ENCODE measurements around the gene CORIN.

CORIN gene

DNA sequence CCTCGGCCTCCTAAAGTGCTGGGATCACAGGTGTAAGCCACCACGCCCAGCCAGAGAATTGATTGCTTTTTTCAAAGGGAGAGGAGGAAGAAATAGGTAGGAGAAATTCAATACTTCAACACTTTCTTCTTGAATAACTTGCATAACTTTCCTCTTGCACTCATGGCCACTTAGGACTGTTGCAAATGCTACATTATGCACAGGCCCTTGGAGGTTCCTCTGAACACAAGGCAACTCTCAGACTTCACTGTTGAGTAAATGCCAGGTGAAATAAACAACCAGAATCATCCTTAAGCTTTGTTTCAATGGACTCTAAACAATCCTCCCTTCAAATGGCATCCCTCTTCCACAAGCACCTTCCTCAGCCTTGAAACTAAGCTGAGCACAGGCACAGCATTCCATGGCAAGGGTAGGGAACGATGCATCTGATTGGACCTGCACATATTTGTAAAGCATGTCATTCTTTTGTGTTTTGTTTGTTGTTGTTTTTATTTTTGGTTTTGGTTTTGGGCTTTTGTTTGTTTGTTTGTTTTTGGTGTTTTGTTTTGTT, 28.1 kb downstream of the CORIN start (continued):
- TF ChIP-seq, protein P1, sequence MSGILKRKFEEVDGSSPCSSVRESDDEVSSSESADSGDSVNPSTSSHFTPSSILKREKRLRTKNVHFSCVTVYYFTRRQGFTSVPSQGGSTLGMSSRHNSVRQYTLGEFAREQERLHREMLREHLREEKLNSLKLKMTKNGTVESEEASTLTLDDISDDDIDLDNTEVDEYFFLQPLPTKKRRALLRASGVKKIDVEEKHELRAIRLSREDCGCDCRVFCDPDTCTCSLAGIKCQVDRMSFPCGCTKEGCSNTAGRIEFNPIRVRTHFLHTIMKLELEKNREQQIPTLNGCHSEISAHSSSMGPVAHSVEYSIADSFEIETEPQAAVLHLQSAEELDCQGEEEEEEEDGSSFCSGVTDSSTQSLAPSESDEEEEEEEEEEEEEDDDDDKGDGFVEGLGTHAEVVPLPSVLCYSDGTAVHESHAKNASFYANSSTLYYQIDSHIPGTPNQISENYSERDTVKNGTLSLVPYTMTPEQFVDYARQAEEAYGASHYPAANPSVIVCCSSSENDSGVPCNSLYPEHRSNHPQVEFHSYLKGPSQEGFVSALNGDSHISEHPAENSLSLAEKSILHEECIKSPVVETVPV (CRISPR knock-in tag; IDR thresholded peaks at IDR 0.05): no peak
- no peak for TF ChIP-seq ZNF8 (CRISPR knock-in tag; IDR thresholded peaks at IDR 0.05)
- no peak for TF ChIP-seq ZFP30 (CRISPR knock-in tag; IDR thresholded peaks at IDR 0.05)
- no peak for TF ChIP-seq ISL1 (CRISPR knock-in tag; IDR thresholded peaks at IDR 0.05)
- TF ChIP-seq, protein P2, sequence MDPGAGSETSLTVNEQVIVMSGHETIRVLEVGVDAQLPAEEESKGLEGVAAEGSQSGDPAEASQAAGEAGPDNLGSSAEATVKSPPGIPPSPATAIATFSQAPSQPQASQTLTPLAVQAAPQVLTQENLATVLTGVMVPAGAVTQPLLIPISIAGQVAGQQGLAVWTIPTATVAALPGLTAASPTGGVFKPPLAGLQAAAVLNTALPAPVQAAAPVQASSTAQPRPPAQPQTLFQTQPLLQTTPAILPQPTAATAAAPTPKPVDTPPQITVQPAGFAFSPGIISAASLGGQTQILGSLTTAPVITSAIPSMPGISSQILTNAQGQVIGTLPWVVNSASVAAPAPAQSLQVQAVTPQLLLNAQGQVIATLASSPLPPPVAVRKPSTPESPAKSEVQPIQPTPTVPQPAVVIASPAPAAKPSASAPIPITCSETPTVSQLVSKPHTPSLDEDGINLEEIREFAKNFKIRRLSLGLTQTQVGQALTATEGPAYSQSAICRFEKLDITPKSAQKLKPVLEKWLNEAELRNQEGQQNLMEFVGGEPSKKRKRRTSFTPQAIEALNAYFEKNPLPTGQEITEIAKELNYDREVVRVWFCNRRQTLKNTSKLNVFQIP (CRISPR knock-in tag; IDR thresholded peaks at IDR 0.05; ENCODE audit: borderline replicate concordance, low read depth): no peak
- TF ChIP-seq TOX (CRISPR knock-in tag; IDR thresholded peaks at IDR 0.05; ENCODE audit: borderline replicate concordance): no peak

DNA sequence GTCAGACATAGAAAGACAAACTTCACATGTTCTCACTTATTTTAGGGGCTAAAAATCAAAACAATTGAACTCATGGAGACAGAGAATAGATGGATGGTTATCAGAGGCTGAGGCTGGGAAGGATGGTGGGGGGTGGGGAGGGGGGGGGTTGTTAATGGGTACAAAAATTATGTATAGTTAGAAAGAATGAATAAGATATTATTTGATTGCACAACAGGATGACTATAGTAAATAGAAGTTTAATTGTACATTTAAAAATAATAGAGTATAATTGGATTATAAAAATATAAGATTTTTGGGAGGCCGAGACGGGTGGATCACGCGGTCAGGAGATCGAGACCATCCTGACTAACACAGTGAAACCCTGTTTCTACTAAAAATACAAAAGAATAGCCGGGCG, 33.3 kb downstream of the CORIN start:
- no peak for ATAC-seq
- no peak for TF ChIP-seq ZNF8 (CRISPR knock-in tag; IDR thresholded peaks at IDR 0.05)

DNA sequence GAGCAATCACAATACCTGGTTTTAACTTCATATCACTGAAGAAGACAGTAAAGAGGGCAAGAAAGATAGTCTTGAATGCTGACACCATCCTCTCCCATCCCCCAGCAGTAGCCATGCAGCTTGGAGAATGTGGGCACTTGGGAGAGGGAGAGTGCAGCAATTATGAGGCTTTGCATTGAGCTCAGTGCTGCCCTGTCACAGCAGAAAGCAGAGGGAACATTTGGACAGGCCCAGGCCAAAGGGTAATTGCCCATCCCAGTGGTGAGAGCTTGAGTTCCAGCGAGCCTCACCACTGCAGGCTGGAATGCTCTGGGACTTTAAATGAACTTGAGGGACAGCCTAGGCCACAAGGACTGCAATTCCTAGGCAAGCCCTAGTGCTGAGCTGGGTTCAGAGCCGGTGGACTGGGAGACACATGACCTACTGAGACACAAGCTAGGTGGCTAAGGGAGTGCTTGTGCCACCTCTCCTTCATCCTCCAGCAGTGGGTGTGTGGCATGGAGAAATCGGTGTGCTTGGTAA, 36.3 kb downstream of the CORIN start:
- TF ChIP-seq ISL1 (CRISPR knock-in tag; IDR thresholded peaks at IDR 0.05): no peak
- no peak for TF ChIP-seq ZFP3 (CRISPR knock-in tag; IDR thresholded peaks at IDR 0.05)
- TF ChIP-seq TCF4 (CRISPR knock-in tag; IDR thresholded peaks at IDR 0.05; ENCODE audit: borderline replicate concordance): no peak
- TF ChIP-seq ARNTL (CRISPR knock-in tag; IDR thresholded peaks at IDR 0.05; ENCODE audit: borderline replicate concordance, low read depth): no peak
- TF ChIP-seq, protein P1 (CRISPR knock-in tag; IDR thresholded peaks at IDR 0.05): no peak
- TF ChIP-seq, protein P2 (CRISPR knock-in tag; IDR thresholded peaks at IDR 0.05; ENCODE audit: borderline replicate concordance, low read depth): no peak
- TF ChIP-seq, protein P3, sequence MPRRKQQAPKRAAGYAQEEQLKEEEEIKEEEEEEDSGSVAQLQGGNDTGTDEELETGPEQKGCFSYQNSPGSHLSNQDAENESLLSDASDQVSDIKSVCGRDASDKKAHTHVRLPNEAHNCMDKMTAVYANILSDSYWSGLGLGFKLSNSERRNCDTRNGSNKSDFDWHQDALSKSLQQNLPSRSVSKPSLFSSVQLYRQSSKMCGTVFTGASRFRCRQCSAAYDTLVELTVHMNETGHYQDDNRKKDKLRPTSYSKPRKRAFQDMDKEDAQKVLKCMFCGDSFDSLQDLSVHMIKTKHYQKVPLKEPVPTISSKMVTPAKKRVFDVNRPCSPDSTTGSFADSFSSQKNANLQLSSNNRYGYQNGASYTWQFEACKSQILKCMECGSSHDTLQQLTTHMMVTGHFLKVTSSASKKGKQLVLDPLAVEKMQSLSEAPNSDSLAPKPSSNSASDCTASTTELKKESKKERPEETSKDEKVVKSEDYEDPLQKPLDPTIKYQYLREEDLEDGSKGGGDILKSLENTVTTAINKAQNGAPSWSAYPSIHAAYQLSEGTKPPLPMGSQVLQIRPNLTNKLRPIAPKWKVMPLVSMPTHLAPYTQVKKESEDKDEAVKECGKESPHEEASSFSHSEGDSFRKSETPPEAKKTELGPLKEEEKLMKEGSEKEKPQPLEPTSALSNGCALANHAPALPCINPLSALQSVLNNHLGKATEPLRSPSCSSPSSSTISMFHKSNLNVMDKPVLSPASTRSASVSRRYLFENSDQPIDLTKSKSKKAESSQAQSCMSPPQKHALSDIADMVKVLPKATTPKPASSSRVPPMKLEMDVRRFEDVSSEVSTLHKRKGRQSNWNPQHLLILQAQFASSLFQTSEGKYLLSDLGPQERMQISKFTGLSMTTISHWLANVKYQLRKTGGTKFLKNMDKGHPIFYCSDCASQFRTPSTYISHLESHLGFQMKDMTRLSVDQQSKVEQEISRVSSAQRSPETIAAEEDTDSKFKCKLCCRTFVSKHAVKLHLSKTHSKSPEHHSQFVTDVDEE (CRISPR knock-in tag; IDR thresholded peaks at IDR 0.05): no peak
- TF ChIP-seq ZC3H10 (CRISPR knock-in tag; IDR thresholded peaks at IDR 0.05): no peak
- no peak for TF ChIP-seq ESRRG (CRISPR knock-in tag; IDR thresholded peaks at IDR 0.05)
- no peak for TF ChIP-seq TOX (CRISPR knock-in tag; IDR thresholded peaks at IDR 0.05; ENCODE audit: borderline replicate concordance)
- no peak for TF ChIP-seq BACH2 (CRISPR knock-in tag; IDR thresholded peaks at IDR 0.05; ENCODE audit: borderline replicate concordance)
- TF ChIP-seq ZNF70 (CRISPR knock-in tag; IDR thresholded peaks at IDR 0.05): no peak
- TF ChIP-seq, protein P4, sequence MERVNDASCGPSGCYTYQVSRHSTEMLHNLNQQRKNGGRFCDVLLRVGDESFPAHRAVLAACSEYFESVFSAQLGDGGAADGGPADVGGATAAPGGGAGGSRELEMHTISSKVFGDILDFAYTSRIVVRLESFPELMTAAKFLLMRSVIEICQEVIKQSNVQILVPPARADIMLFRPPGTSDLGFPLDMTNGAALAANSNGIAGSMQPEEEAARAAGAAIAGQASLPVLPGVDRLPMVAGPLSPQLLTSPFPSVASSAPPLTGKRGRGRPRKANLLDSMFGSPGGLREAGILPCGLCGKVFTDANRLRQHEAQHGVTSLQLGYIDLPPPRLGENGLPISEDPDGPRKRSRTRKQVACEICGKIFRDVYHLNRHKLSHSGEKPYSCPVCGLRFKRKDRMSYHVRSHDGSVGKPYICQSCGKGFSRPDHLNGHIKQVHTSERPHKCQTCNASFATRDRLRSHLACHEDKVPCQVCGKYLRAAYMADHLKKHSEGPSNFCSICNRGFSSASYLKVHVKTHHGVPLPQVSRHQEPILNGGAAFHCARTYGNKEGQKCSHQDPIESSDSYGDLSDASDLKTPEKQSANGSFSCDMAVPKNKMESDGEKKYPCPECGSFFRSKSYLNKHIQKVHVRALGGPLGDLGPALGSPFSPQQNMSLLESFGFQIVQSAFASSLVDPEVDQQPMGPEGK (CRISPR knock-in tag; IDR thresholded peaks at IDR 0.05; ENCODE audit: borderline replicate concordance): no peak
- no peak for TF ChIP-seq ZNF565 (CRISPR knock-in tag; conservative IDR thresholded peaks at IDR 0.05; ENCODE audit: low read depth)
- no peak for ATAC-seq

All from SK-N-SH treated with all-trans-retinoic acid at 6 μM for 48 hours (cell line).